ENCODE measurements around the gene PDP2. TPM values are rescaled to one million over a fixed set of nuclear protein-coding genes. Genes with fewer than 3 reads are reported as not detected.

Gene PDP2
- total and polyA plus RNA-seq, 10 of the 15 experiments (the other 5 are each of a cell fraction or from before 2014, with no cell fraction given) = 1.9 to 31.1 (median 6.2) TPM

DNA sequence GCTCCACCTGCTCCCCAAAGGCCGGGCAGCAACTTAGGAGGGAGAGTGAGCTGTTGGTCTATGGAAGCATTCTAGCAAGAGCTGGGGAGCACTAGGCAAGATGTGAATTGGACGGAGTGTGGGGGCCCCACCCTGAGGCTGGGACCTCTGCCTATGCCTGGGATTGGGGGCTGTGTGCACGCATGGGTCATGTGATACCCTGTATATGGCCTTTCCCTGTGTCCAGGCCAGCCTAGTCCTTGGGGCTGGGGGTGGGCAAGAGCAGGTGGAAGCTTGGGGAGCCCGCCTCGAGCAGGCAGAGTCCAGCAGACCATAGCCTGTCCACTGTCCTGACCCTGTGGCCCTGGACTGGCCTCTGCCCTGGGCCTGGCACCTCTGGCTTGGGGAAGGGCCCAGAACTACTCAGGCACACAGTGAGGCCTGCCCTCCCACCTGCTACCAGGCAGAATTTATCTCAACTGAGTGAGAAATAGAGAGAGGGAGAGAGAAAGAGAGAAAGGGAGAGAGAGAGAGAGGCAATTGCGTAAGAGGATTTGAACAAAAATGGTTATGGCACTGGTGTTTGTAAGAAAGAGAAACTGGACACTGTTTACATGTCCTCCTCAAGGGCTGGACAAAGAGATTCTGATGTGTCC, 19.1 kb downstream of the PDP2 start:
- ChIA-PET RAD21 (ENCODE audit: unreplicated experiment) (no interaction called here), POLR2A (no interaction called here), CTCF (interaction anchor here (1.5 kb wide), 1 partner anchor 17 kb away, joined by 4 read pairs; no protein-coding TSS in a partner anchor), SMC1A (ENCODE audit: uncharacterized antibody, unreplicated experiment) (no interaction called here)
- intact Hi-C loops (cut with micrococcal nuclease; ENCODE audit: unreplicated experiment) (no loop called here), in situ Hi-C loops (cut with MboI) (no loop called here)
- TF ChIP-seq HDAC2 (IDR thresholded peaks at IDR 0.05) (no peak), CTCF (IDR thresholded peaks at IDR 0.05 in 2 of 3, conservative IDR thresholded peaks at IDR 0.05 in 1 of 3; ENCODE audit: control insufficient read depth in 2 of 3, extremely low read depth in 1 of 3, insufficient read depth in 1 of 3, low read depth in 3 of 3, low read length in 3 of 3) (no peak), EGR1 (IDR thresholded peaks at IDR 0.05; ENCODE audit: borderline replicate concordance in 1 of 2, low read depth in 2 of 2, low read length in 2 of 2) (no peak), E2F4 (IDR thresholded peaks at IDR 0.05; ENCODE audit: low read depth, low read length) (no peak), RELB (IDR thresholded peaks at IDR 0.05; ENCODE audit: low read depth) (no peak), SIN3A (IDR thresholded peaks at IDR 0.05; ENCODE audit: low read depth, low read length) (no peak), ZNF24 (IDR thresholded peaks at IDR 0.05) (no peak), TCF12 (IDR thresholded peaks at IDR 0.05; ENCODE audit: low read depth, low read length) (no peak), PAX5 (IDR thresholded peaks at IDR 0.05; ENCODE audit: borderline replicate concordance, low read depth, low read length) (no peak), RAD21 (IDR thresholded peaks at IDR 0.05; ENCODE audit: insufficient read depth, low read depth, low read length) (no peak), ZNF217 (IDR thresholded peaks at IDR 0.05) (no peak), BMI1 (IDR thresholded peaks at IDR 0.05; ENCODE audit: borderline replicate concordance) (no peak), SIX5 (IDR thresholded peaks at IDR 0.05; ENCODE audit: low read depth, low read length, severe bottlenecking) (no peak)
- TF ChIP-seq, protein P1, sequence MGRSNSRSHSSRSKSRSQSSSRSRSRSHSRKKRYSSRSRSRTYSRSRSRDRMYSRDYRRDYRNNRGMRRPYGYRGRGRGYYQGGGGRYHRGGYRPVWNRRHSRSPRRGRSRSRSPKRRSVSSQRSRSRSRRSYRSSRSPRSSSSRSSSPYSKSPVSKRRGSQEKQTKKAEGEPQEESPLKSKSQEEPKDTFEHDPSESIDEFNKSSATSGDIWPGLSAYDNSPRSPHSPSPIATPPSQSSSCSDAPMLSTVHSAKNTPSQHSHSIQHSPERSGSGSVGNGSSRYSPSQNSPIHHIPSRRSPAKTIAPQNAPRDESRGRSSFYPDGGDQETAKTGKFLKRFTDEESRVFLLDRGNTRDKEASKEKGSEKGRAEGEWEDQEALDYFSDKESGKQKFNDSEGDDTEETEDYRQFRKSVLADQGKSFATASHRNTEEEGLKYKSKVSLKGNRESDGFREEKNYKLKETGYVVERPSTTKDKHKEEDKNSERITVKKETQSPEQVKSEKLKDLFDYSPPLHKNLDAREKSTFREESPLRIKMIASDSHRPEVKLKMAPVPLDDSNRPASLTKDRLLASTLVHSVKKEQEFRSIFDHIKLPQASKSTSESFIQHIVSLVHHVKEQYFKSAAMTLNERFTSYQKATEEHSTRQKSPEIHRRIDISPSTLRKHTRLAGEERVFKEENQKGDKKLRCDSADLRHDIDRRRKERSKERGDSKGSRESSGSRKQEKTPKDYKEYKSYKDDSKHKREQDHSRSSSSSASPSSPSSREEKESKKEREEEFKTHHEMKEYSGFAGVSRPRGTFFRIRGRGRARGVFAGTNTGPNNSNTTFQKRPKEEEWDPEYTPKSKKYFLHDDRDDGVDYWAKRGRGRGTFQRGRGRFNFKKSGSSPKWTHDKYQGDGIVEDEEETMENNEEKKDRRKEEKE (IDR thresholded peaks at IDR 0.05) = no peak
- Histone ChIP-seq H3K4me2 (ENCODE audit: control insufficient read depth, insufficient read depth) (no peak overlapping the region), H3K9me3 (replicated peaks; ENCODE audit: control insufficient read depth, insufficient read depth, low read length) (no peaks in the 10 kb centered on the region), H3K27ac (ENCODE audit: control insufficient read depth, insufficient read depth) (no peak overlapping the region), H3K36me3 (ENCODE audit: control insufficient read depth in 2 of 2, insufficient read depth in 2 of 2, low read length in 1 of 2) (no peaks in the 10 kb centered on the region), H3K9ac (ENCODE audit: control insufficient read depth, insufficient read depth, low read length) (no peak overlapping the region), H3K79me2 (ENCODE audit: control insufficient read depth, insufficient read depth, low read length) (no peaks in the 10 kb centered on the region), H2AFZ (ENCODE audit: control insufficient read depth, low read depth, low read length) (no peak overlapping the region), H4K20me1 (ENCODE audit: control insufficient read depth, insufficient read depth) (no peaks in the 10 kb centered on the region), H3K4me1 (ENCODE audit: control insufficient read depth, insufficient read depth, low read length) (no peaks in the 10 kb centered on the region), H3K27me3 (replicated peaks in 1 of 2; ENCODE audit: control insufficient read depth in 2 of 2, insufficient read depth in 2 of 2, low read length in 1 of 2) (no peaks in the 10 kb centered on the region), H3K4me3 (no peak overlapping the region)
- FAIRE-seq (no peak), DNase-seq (ENCODE audit: low read depth, low spot score) (no peak), ATAC-seq (no peak)
- WGBS (ENCODE audit: insufficient coverage, insufficient replicate concordance, low lambda C conversion rate, missing lambda C conversion rate) = 46% methylated on average over 6 of the region's 6 CpGs
- no TSS peak for BruUV-seq (replicated peaks)

All from GM12878 (cell line).